Measurements from ENCODE around the gene USP17L30.
"Not testable (repeated sequence)": the region's sequence is repeated elsewhere in the genome, so short reads cannot be mapped to it uniquely, and the experiment has no call there.

The USP17L30 gene, protein sequence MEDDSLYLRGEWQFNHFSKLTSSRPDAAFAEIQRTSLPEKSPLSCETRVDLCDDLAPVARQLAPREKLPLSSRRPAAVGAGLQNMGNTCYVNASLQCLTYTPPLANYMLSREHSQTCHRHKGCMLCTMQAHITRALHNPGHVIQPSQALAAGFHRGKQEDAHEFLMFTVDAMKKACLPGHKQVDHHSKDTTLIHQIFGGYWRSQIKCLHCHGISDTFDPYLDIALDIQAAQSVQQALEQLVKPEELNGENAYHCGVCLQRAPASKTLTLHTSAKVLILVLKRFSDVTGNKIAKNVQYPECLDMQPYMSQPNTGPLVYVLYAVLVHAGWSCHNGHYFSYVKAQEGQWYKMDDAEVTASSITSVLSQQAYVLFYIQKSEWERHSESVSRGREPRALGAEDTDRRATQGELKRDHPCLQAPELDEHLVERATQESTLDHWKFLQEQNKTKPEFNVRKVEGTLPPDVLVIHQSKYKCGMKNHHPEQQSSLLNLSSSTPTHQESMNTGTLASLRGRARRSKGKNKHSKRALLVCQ

DNA sequence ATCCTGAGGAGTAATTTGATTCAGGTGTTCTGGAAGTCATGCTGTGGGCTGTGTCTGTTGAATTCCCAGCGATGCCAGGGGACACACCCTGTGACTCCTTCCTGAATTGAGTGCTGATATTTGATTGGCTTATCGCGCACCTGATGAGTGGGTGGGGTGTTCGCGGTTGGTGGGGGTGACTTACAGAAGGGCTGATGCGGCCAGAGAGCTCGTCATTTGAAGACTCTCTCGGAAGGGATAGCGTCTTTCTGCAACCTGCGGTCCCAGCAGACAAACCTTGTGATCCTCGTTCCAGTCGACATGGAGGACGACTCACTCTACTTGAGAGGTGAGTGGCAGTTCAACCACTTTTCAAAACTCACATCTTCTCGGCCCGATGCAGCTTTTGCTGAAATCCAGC, at the start of gene USP17L30:
TSS of gene USP17L30 (plus strand) at position 301 of the 400 bp plus-strand sequence. CDS start at position 301, 0 bp downstream.
- in situ Hi-C loops (cut with MboI; ENCODE audit: low sequenced_read_pairs, unreplicated experiment); DNase-seq (ENCODE audit: low spot score): not testable (repeated sequence)

DNA sequence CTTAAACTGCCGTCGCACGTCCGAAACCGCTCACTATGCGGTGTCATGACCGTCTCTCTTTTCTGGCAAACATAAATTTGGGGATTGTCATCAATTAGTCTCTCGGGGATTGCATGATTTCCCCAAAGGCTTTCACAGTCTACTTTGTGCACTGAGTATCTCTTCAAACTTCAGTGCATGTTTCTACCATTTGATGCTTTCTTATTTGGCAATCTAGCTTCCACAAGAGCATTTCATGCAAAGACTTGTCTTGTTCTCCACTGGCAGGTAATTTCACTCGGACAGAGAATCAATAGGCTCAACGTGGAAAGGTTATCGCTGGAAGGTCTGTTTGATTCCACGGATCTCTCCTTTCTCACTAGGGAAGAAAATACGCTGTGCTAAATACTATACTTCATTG, 38.7 kb upstream of the USP17L30 start:
- in situ Hi-C loops (cut with MboI; ENCODE audit: low sequenced_read_pairs, unreplicated experiment); DNase-seq (ENCODE audit: low spot score): not testable (repeated sequence)

DNA sequence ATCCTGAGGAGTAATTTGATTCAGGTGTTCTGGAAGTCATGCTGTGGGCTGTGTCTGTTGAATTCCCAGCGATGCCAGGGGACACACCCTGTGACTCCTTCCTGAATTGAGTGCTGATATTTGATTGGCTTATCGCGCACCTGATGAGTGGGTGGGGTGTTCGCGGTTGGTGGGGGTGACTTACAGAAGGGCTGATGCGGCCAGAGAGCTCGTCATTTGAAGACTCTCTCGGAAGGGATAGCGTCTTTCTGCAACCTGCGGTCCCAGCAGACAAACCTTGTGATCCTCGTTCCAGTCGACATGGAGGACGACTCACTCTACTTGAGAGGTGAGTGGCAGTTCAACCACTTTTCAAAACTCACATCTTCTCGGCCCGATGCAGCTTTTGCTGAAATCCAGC, 38.1 kb upstream of the USP17L30 start, which contains the start of gene USP17L24:
TSS of gene USP17L24 (plus strand) at position 301 of the 400 bp plus-strand sequence. CDS start at position 301, 0 bp downstream.
- DNase-seq (ENCODE audit: low spot score); in situ Hi-C loops (cut with MboI; ENCODE audit: low sequenced_read_pairs, unreplicated experiment): not testable (repeated sequence)

DNA sequence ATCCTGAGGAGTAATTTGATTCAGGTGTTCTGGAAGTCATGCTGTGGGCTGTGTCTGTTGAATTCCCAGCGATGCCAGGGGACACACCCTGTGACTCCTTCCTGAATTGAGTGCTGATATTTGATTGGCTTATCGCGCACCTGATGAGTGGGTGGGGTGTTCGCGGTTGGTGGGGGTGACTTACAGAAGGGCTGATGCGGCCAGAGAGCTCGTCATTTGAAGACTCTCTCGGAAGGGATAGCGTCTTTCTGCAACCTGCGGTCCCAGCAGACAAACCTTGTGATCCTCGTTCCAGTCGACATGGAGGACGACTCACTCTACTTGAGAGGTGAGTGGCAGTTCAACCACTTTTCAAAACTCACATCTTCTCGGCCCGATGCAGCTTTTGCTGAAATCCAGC, 33.3 kb upstream of the USP17L30 start, which contains the start of gene USP17L25:
TSS of gene USP17L25 (plus strand) at position 301 of the 400 bp plus-strand sequence. CDS start at position 301, 0 bp downstream.
- in situ Hi-C loops (cut with MboI; ENCODE audit: low sequenced_read_pairs, unreplicated experiment); DNase-seq (ENCODE audit: low spot score): not testable (repeated sequence)

- in situ Hi-C loops (cut with MboI; ENCODE audit: low sequenced_read_pairs, unreplicated experiment); DNase-seq (ENCODE audit: low spot score): not testable (repeated sequence)
These were observed 28.6 kb upstream of the USP17L30 start, which contains the start of gene USP17L26 for GRCh38 chr4:9334358-9334757. USP17L26 (plus strand) TSS chr4:9334658; CDS start chr4:9334658, 0 bp downstream.

- in situ Hi-C loops (cut with MboI; ENCODE audit: low sequenced_read_pairs, unreplicated experiment), result not testable (repeated sequence)
These were observed 23.8 kb upstream of the USP17L30 start, which contains the start of gene USP17L5 for GRCh38 chr4:9339103-9339502. USP17L5 (plus strand) TSS chr4:9339403; CDS start chr4:9339403, 0 bp downstream.

DNA sequence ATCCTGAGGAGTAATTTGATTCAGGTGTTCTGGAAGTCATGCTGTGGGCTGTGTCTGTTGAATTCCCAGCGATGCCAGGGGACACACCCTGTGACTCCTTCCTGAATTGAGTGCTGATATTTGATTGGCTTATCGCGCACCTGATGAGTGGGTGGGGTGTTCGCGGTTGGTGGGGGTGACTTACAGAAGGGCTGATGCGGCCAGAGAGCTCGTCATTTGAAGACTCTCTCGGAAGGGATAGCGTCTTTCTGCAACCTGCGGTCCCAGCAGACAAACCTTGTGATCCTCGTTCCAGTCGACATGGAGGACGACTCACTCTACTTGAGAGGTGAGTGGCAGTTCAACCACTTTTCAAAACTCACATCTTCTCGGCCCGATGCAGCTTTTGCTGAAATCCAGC, 19.1 kb upstream of the USP17L30 start, which contains the start of gene USP17L27:
TSS of gene USP17L27 (plus strand) at position 301 of the 400 bp plus-strand sequence. CDS start at position 301, 0 bp downstream.
- in situ Hi-C loops (cut with MboI; ENCODE audit: low sequenced_read_pairs, unreplicated experiment), result not testable (repeated sequence)

More at GRCh38 chr4:9339103-9339502, 23.8 kb upstream of the USP17L30 start, which contains the start of gene USP17L5:
- DNase-seq (ENCODE audit: low spot score), result not testable (repeated sequence)

DNA sequence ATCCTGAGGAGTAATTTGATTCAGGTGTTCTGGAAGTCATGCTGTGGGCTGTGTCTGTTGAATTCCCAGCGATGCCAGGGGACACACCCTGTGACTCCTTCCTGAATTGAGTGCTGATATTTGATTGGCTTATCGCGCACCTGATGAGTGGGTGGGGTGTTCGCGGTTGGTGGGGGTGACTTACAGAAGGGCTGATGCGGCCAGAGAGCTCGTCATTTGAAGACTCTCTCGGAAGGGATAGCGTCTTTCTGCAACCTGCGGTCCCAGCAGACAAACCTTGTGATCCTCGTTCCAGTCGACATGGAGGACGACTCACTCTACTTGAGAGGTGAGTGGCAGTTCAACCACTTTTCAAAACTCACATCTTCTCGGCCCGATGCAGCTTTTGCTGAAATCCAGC, 14.3 kb upstream of the USP17L30 start, which contains the start of gene USP17L28:
TSS of gene USP17L28 (plus strand) at position 301 of the 400 bp plus-strand sequence. CDS start at position 301, 0 bp downstream.
- DNase-seq (ENCODE audit: low spot score); in situ Hi-C loops (cut with MboI; ENCODE audit: low sequenced_read_pairs, unreplicated experiment): not testable (repeated sequence)

More for the DNA sequence above, 19.1 kb upstream of the USP17L30 start, which contains the start of gene USP17L27:
- not testable (repeated sequence) for DNase-seq (ENCODE audit: low spot score)

- in situ Hi-C loops (cut with MboI; ENCODE audit: low sequenced_read_pairs, unreplicated experiment); DNase-seq (ENCODE audit: low spot score): not testable (repeated sequence)
These were observed 12.1 kb upstream of the USP17L30 start for GRCh38 chr4:9350866-9351265.

- in situ Hi-C loops (cut with MboI; ENCODE audit: low sequenced_read_pairs, unreplicated experiment); DNase-seq (ENCODE audit: low spot score): not testable (repeated sequence)
These were observed 9.6 kb upstream of the USP17L30 start, which contains the start of gene USP17L29 for GRCh38 chr4:9353338-9353737. USP17L29 (plus strand) TSS chr4:9353638; CDS start chr4:9353638, 0 bp downstream.

- DNase-seq (ENCODE audit: low spot score); in situ Hi-C loops (cut with MboI; ENCODE audit: low sequenced_read_pairs, unreplicated experiment): not testable (repeated sequence)
These were observed 17.0 kb downstream of the USP17L30 start for GRCh38 chr4:9379881-9380280.

DNA sequence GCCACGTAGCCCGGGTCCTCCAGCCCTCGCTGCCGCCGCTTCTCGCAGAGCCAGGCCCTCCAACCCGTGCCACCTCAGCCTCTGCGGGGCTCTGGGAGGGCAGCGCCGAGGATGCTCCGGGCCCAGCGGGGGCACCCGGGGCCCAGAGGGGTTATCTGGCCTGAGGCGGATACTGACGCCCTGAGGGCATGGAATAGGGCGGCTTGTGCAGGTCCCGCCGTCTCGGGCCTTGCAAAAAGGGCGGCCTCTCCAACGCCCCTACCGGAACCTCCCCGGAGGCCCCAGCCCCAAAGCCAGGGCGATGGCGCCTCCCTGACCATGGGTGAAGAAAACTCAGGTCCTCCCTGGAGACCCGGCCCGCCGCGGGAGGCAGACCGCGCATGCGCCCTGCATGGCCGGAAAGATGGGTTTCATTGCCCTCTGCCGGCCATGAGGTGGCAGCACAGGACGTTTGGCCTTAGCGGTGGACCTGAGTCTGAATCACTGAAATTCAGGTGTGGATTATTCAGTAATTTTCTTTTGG, 18.1 kb downstream of the USP17L30 start:
- peak; percentile 33 for DNase-seq (ENCODE audit: low spot score)
- in situ Hi-C loops (cut with MboI; ENCODE audit: low sequenced_read_pairs, unreplicated experiment), result not testable (repeated sequence)

DNA sequence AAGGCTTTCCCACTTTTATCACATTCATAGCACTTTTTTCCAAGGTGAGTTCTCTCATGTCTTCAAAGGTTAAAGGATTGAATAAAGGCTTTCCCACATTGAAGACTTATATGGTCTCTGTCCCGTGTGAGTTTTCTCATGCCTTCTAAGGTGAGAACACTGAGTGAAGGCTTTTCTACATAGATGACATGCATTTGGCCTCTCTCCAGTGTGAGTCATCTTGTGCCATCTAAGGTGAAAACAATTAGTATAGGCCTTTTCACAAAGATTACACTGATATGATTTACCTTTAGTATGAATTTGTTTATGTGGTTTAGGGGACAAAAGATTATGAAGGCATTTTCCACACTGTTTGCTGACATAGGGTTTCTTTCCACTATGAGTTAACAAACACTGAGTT, 21.2 kb downstream of the USP17L30 start:
- in situ Hi-C loops (cut with MboI; ENCODE audit: low sequenced_read_pairs, unreplicated experiment), result no loop called here
- TF ChIP-seq, protein P1, sequence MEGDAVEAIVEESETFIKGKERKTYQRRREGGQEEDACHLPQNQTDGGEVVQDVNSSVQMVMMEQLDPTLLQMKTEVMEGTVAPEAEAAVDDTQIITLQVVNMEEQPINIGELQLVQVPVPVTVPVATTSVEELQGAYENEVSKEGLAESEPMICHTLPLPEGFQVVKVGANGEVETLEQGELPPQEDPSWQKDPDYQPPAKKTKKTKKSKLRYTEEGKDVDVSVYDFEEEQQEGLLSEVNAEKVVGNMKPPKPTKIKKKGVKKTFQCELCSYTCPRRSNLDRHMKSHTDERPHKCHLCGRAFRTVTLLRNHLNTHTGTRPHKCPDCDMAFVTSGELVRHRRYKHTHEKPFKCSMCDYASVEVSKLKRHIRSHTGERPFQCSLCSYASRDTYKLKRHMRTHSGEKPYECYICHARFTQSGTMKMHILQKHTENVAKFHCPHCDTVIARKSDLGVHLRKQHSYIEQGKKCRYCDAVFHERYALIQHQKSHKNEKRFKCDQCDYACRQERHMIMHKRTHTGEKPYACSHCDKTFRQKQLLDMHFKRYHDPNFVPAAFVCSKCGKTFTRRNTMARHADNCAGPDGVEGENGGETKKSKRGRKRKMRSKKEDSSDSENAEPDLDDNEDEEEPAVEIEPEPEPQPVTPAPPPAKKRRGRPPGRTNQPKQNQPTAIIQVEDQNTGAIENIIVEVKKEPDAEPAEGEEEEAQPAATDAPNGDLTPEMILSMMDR (IDR thresholded peaks at IDR 0.05; ENCODE audit: borderline replicate concordance, control extremely low read depth, extremely low read depth, insufficient read depth, missing control alignments), result no peak
- no peak for DNase-seq (ENCODE audit: low spot score)

GRCh38 chr4:9389001-9389400, 26.1 kb downstream of the USP17L30 start:
- in situ Hi-C loops (cut with MboI; ENCODE audit: low sequenced_read_pairs, unreplicated experiment), result not testable (repeated sequence)

DNA sequence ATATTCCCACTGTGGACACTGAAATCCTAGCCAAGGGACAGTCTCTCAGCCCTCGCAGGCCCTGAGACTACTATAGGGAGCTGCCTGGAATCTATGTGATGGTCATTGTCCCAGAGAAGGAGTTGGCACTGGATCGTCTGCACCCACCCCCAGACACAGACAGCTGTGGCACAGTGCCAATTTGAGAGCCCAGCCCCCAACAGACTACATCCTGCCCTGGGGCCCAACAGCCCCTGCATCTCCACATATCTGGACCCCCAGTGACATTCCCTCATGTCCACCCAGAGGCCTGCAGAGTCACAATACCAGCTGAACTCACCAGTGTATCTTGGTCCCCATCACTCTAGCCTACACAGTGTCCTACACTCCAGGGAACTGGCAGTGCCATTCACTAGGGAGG, 42.8 kb downstream of the USP17L30 start:
- in situ Hi-C loops (cut with MboI; ENCODE audit: low sequenced_read_pairs, unreplicated experiment); DNase-seq (ENCODE audit: low spot score): not testable (repeated sequence)

More at GRCh38 chr4:9389001-9389400, 26.1 kb downstream of the USP17L30 start:
- DNase-seq (ENCODE audit: low spot score), result not testable (repeated sequence)

GRCh38 chr4:9406491-9406890, 43.6 kb downstream of the USP17L30 start:
- in situ Hi-C loops (cut with MboI; ENCODE audit: low sequenced_read_pairs, unreplicated experiment); DNase-seq (ENCODE audit: low spot score): not testable (repeated sequence)

Data from GM13976 (cell line).